SK-N-SH (cell line): ENCODE data around the gene FNDC3B.

Source experiments
- CTCF ChIP-seq: fragments of 200-600 bp; sonication (generic); IDR thresholded peaks from 2 replicates; pipeline ENCODE4 v1.6.1; 2017; ENCODE audit warnings: antibody characterized with exemption, mild to moderate bottlenecking, moderate library complexity
- FOSL2 ChIP-seq: IDR thresholded peaks from 2 replicates; pipeline ENCODE4 v1.4.0; 2012; ENCODE audit warnings: low read depth, mild to moderate bottlenecking, moderate library complexity, borderline replicate concordance
- MXI1 ChIP-seq: IDR thresholded peaks from 2 replicates; pipeline ENCODE4 v1.6.1; 2012; ENCODE audit warnings: mild to moderate bottlenecking, low read depth, low read length, improper control_type of control experiment
- POLR2AphosphoS5 ChIP-seq: IDR thresholded peaks from 2 replicates; pipeline ENCODE4 v1.6.1; 2012; ENCODE audit warnings: low read depth, low read length
- USF2 ChIP-seq: fragments of 150-350 bp; IDR thresholded peaks from 2 replicates; pipeline ENCODE4 v1.6.1; 2017; ENCODE audit warnings: antibody characterized with exemption, low read length, low read depth, borderline replicate concordance

GRCh38 chr3:172285844-172286243 is 246.5 kb downstream of the FNDC3B start:
- TF ChIP-seq MXI1 (no peak), FOSL2 (peak; percentile 55; the same call in 1 of the 2 replicates), CTCF (no peak), USF2 (no peak), POLR2AphosphoS5 (no peak)
